Testis (tissue), 2 donors: ENCODE data around the gene TMEM129.

ENCODE experiments used
- POLR2A ChIP-seq: fragments of 450-650 bp; IDR thresholded peaks from one replicate; pipeline ENCODE4 v1.6.1; 2017; ENCODE audit warnings: antibody characterized with exemption, mild to moderate bottlenecking, moderate library complexity
- TF ChIP-seq, protein P1 (sequence below), 3 experiments: fragments of 450-650 bp in 2 of 3; fragments of 200-600 bp in 1 of 3; sonication (generic) in 1 of 3; IDR thresholded peaks; one replicate each; pipeline ENCODE4 v1.5.1; 2016 to 2019; ENCODE audit warnings: antibody characterized with exemption in 3 of 3, mild to moderate bottlenecking in 2 of 3, moderate library complexity in 1 of 3

- TF ChIP-seq, protein P1, sequence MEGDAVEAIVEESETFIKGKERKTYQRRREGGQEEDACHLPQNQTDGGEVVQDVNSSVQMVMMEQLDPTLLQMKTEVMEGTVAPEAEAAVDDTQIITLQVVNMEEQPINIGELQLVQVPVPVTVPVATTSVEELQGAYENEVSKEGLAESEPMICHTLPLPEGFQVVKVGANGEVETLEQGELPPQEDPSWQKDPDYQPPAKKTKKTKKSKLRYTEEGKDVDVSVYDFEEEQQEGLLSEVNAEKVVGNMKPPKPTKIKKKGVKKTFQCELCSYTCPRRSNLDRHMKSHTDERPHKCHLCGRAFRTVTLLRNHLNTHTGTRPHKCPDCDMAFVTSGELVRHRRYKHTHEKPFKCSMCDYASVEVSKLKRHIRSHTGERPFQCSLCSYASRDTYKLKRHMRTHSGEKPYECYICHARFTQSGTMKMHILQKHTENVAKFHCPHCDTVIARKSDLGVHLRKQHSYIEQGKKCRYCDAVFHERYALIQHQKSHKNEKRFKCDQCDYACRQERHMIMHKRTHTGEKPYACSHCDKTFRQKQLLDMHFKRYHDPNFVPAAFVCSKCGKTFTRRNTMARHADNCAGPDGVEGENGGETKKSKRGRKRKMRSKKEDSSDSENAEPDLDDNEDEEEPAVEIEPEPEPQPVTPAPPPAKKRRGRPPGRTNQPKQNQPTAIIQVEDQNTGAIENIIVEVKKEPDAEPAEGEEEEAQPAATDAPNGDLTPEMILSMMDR (IDR thresholded peaks at IDR 0.05): no peak
- TF ChIP-seq POLR2A: no peak
Observed at GRCh38 chr4:1752284-1753041, 31.3 kb upstream of the TMEM129 start.
